Measurements from ENCODE around the gene IFNG.

IFNG gene

GRCh38 chr12:68114606-68115005, 44.9 kb downstream of the IFNG start:
- Histone ChIP-seq H3K79me2 (ENCODE audit: insufficient read depth, low read length) (no peaks in the 10 kb centered on the region), H3K9me2 (ENCODE audit: low read depth, low read length) (no peaks in the 10 kb centered on the region), H3K9ac (ENCODE audit: low read length) (no peak overlapping the region), H3K4me1 (ENCODE audit: insufficient read depth, low read length, severe bottlenecking) (no peaks in the 10 kb centered on the region), H3K4me3 (ENCODE audit: low read depth, low read length, poor library complexity, severe bottlenecking) (no peak overlapping the region), H3K27ac (ENCODE audit: low read depth, low read length, poor library complexity, severe bottlenecking) (no peak overlapping the region), H3K9me3 (ENCODE audit: low read length) (no peaks in the 10 kb centered on the region), H3F3A (ENCODE audit: insufficient read depth, low read length) (no peaks in the 10 kb centered on the region), H4K20me1 (ENCODE audit: insufficient read depth, low read length) (no peaks in the 10 kb centered on the region), H2AFZ (ENCODE audit: low read length) (no peak overlapping the region), H3K36me3 (ENCODE audit: insufficient read depth, low read length) (no peaks in the 10 kb centered on the region), H3K27me3 (ENCODE audit: insufficient read depth, low read length) (no peaks in the 10 kb centered on the region), H3K4me2 (ENCODE audit: low read length) (no peak overlapping the region)
- no peak for TF ChIP-seq EZH2 (IDR thresholded peaks at IDR 0.05; ENCODE audit: borderline replicate concordance, low read length)
- TF ChIP-seq CTCF (IDR thresholded peaks at IDR 0.05; ENCODE audit: low read length), result no peak

GRCh38 chr12:68113644-68114043, 45.9 kb downstream of the IFNG start:
- Histone ChIP-seq H4K20me1 (ENCODE audit: insufficient read depth, low read length) (no peaks in the 10 kb centered on the region), H3K36me3 (ENCODE audit: insufficient read depth, low read length) (no peaks in the 10 kb centered on the region), H3F3A (ENCODE audit: insufficient read depth, low read length) (no peaks in the 10 kb centered on the region), H3K4me3 (ENCODE audit: low read depth, low read length, poor library complexity, severe bottlenecking) (no peak overlapping the region), H3K9me3 (ENCODE audit: low read length) (no peaks in the 10 kb centered on the region), H3K27ac (ENCODE audit: low read depth, low read length, poor library complexity, severe bottlenecking) (no peak overlapping the region), H3K27me3 (ENCODE audit: insufficient read depth, low read length) (no peaks in the 10 kb centered on the region), H3K9me2 (ENCODE audit: low read depth, low read length) (no peaks in the 10 kb centered on the region), H3K9ac (ENCODE audit: low read length) (no peak overlapping the region), H3K4me1 (ENCODE audit: insufficient read depth, low read length, severe bottlenecking) (no peaks in the 10 kb centered on the region), H2AFZ (ENCODE audit: low read length) (no peak overlapping the region), H3K79me2 (ENCODE audit: insufficient read depth, low read length) (no peaks in the 10 kb centered on the region), H3K4me2 (ENCODE audit: low read length) (no peak overlapping the region)
- TF ChIP-seq EZH2 (IDR thresholded peaks at IDR 0.05; ENCODE audit: borderline replicate concordance, low read length) (no peak), CTCF (IDR thresholded peaks at IDR 0.05; ENCODE audit: low read length) (peak; percentile 73)

GRCh38 chr12:68111995-68112394, 47.5 kb downstream of the IFNG start:
- no peaks in the 10 kb centered on the region for H3K27me3 ChIP-seq (ENCODE audit: insufficient read depth, low read length)
- H3F3A ChIP-seq (ENCODE audit: insufficient read depth, low read length), result no peaks in the 10 kb centered on the region
- H3K9me3 ChIP-seq (ENCODE audit: low read length), result no peaks in the 10 kb centered on the region
- no peak for TF ChIP-seq CTCF (IDR thresholded peaks at IDR 0.05; ENCODE audit: low read length)
- TF ChIP-seq EZH2 (IDR thresholded peaks at IDR 0.05; ENCODE audit: borderline replicate concordance, low read length), result no peak
- H3K36me3 ChIP-seq (ENCODE audit: insufficient read depth, low read length), result no peaks in the 10 kb centered on the region
- no peak overlapping the region for H3K4me3 ChIP-seq (ENCODE audit: low read depth, low read length, poor library complexity, severe bottlenecking)
- no peak overlapping the region for H3K4me2 ChIP-seq (ENCODE audit: low read length)
- H3K27ac ChIP-seq (ENCODE audit: low read depth, low read length, poor library complexity, severe bottlenecking), result no peak overlapping the region
- no peaks in the 10 kb centered on the region for H3K9me2 ChIP-seq (ENCODE audit: low read depth, low read length)
- H2AFZ ChIP-seq (ENCODE audit: low read length), result no peak overlapping the region
- H3K9ac ChIP-seq (ENCODE audit: low read length), result no peak overlapping the region
- no peaks in the 10 kb centered on the region for H4K20me1 ChIP-seq (ENCODE audit: insufficient read depth, low read length)
- no peaks in the 10 kb centered on the region for H3K4me1 ChIP-seq (ENCODE audit: insufficient read depth, low read length, severe bottlenecking)
- no peaks in the 10 kb centered on the region for H3K79me2 ChIP-seq (ENCODE audit: insufficient read depth, low read length)
